Liver (tissue), 9 donors: ENCODE measurements around the gene RAD51B. TPM values are rescaled to one million over a fixed set of nuclear protein-coding genes. Genes with fewer than 3 reads are reported as not detected.

Experiments
- DNase-seq: peaks from one replicate; pipeline ENCODE4 v3.0.0-alpha.2; 2017; ENCODE audit warnings: low spot score
- H3K27ac ChIP-seq, 2 donors: one replicate each; pipeline ENCODE4 v1.7.0; 2013; ENCODE audit warnings: inconsistent platforms in 2 of 2, low read length in 2 of 2, control low read depth in 1 of 2, low read depth in 1 of 2, mild to moderate bottlenecking in 1 of 2
- H3K27me3 ChIP-seq, 4 donors: one replicate each; pipeline versions ENCODE4 v1.6.1 to v1.7.0; 2013; ENCODE audit warnings: low read length in 3 of 4, inconsistent platforms in 1 of 4, mild to moderate bottlenecking in 1 of 4, moderate library complexity in 1 of 4; ENCODE audit not compliant: control insufficient read depth in 4 of 4, insufficient read depth in 4 of 4
- H3K36me3 ChIP-seq, 4 donors: one replicate each; pipeline versions ENCODE4 v1.6.1 to v1.7.0; 2013; ENCODE audit warnings: low read length in 3 of 4, mild to moderate bottlenecking in 3 of 4, low read depth in 1 of 4, moderate library complexity in 1 of 4; ENCODE audit not compliant: control insufficient read depth in 4 of 4, insufficient read depth in 3 of 4
- H3K4me1 ChIP-seq, 4 donors: one replicate each; pipeline versions ENCODE4 v1.6.1 to v1.7.0; 2013; ENCODE audit warnings: low read length in 3 of 4, mild to moderate bottlenecking in 3 of 4, moderate library complexity in 1 of 4; ENCODE audit not compliant: control insufficient read depth in 4 of 4, insufficient read depth in 4 of 4
- H3K4me3 ChIP-seq, 3 donors: one replicate each; pipeline versions ENCODE4 v1.6.1 to v1.7.0; 2013; ENCODE audit warnings: low read length in 3 of 3, control low read depth in 1 of 3, low read depth in 1 of 3, mild to moderate bottlenecking in 1 of 3
- H3K9ac ChIP-seq, 2 donors: one replicate each; pipeline ENCODE4 v1.7.0; 2013; ENCODE audit warnings: low read length in 2 of 2, mild to moderate bottlenecking in 2 of 2, moderate library complexity in 2 of 2, control low read depth in 1 of 2, low read depth in 1 of 2
- H3K9me3 ChIP-seq, 4 donors: one replicate each; pipeline versions ENCODE4 v1.6.1 to v1.7.0; 2013; ENCODE audit warnings: low read length in 3 of 4; ENCODE audit not compliant: control insufficient read depth in 4 of 4
- EGR1 ChIP-seq, 2 donors: IDR thresholded peaks; 2 replicates each; pipeline ENCODE4 v1.6.1; 2016 to 2018; ENCODE audit warnings: antibody characterized with exemption in 2 of 2, low read depth in 2 of 2
- FOXA1 ChIP-seq: IDR thresholded peaks from 2 replicates; pipeline ENCODE4 v1.6.1; 2016; ENCODE audit warnings: antibody characterized with exemption
- GABPA ChIP-seq, 2 donors: IDR thresholded peaks in 1 of 2; conservative IDR thresholded peaks in 1 of 2; 2 replicates each; pipeline ENCODE4 v1.6.1; 2016; ENCODE audit warnings: antibody characterized with exemption in 2 of 2, mild to moderate bottlenecking in 1 of 2, moderate library complexity in 1 of 2
- HNF4A ChIP-seq, 2 donors: conservative IDR thresholded peaks; 2 replicates each; pipeline ENCODE4 v1.6.1; 2016; ENCODE audit warnings: antibody characterized with exemption in 2 of 2, mild to moderate bottlenecking in 2 of 2
- HNF4G ChIP-seq: IDR thresholded peaks from 2 replicates; pipeline ENCODE4 v1.6.1; 2016; ENCODE audit warnings: antibody characterized with exemption
- NR2F2 ChIP-seq: IDR thresholded peaks from 2 replicates; pipeline ENCODE4 v1.6.1; 2016; ENCODE audit warnings: antibody characterized with exemption
- SP1 ChIP-seq: IDR thresholded peaks from 2 replicates; pipeline ENCODE4 v1.6.1; 2018; ENCODE audit warnings: antibody characterized with exemption, mild to moderate bottlenecking
- TAF1 ChIP-seq: conservative IDR thresholded peaks from 2 replicates; pipeline ENCODE4 v1.6.1; 2016; ENCODE audit warnings: antibody characterized with exemption, mild to moderate bottlenecking
- YY1 ChIP-seq: IDR thresholded peaks from 2 replicates; pipeline ENCODE4 v1.6.1; 2016; ENCODE audit warnings: antibody characterized with exemption, mild to moderate bottlenecking
- WGBS: extraction: QIAGEN DNeasy Blood & Tissue Kit; methylation state at CpG from one replicate; pipeline ENCODE4 v1.1.7; 2013; 5-methylcytosine and 5-hydroxymethylcytosine counted together
- polyA plus RNA-seq, 2 donors: library from polyadenylated mRNA; stranded (reverse) in 1 of 2; unstranded in 1 of 2; fragments of 200-250 nt in 1 of 2; fragments of >200 nt in 1 of 2; fragmentation: Nextera tagmentation in 1 of 2; extraction: Ambion mirVana in 1 of 2; gene quantifications; one replicate each; pipeline versions ENCODE4 v1.2.1 to v1.2.3, GENCODE V29; 2013 to 2015
- total RNA-seq, 2 donors: library from RNA; depleted of rRNA; stranded (reverse); fragments of >200 nt; gene quantifications; one replicate each; pipeline ENCODE4 v1.2.3, GENCODE V29; 2014
- TF ChIP-seq, protein P1 (sequence below): fragments of 150-350 bp; IDR thresholded peaks from 2 replicates; pipeline ENCODE4 v1.5.1; 2017; ENCODE audit warnings: improper control_type of control experiment, low read depth, low read length; ENCODE audit not compliant: missing input control
- TF ChIP-seq, protein P2 (sequence below): IDR thresholded peaks from 2 replicates; pipeline ENCODE4 v1.6.1; 2016; ENCODE audit warnings: antibody characterized with exemption, mild to moderate bottlenecking
- donor health status: healthy.
- donor health status: healthy.
- donor health status: healthy.
- donor health status: healthy.
- donor health status: healthy.

RAD51B gene
- total and polyA plus RNA-seq, 4 donors: 0.81 to 12.9 (median 2.4) TPM

DNA sequence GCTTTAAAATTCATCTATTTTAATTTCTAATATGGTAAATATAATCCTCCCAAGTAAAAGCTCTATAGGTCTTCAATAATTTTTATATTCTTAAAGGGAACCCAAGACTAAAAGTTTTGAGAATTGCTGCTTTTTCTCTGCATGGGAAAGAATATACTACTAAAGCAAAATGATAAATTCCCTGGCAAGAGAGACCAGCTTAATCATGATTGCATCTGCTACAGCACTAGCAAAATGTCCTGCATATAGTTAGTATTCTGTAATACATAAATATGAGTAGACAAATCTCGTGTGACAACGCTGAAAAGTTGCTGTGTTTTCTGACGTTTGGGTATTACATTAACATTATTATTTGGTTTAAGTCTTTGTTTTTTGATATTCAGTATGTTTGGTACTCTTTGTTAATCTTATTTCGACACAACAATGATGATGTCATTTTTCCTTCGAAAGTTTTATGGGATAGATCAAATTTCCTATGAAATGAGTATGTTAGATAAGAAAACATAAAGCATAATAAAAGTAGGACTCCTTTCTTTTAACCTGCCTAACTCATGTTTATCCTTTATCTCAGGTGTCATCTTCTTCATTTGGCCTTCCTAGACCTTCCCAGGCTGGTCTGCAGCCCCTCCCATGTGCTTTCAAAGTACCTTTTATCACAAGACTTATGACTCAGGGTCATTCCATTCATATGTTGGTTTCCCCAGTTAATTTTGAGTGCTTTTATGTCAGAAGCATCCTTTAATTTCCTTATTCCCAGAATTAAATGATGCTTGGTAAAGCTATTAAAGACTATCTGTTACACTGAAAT is 321.9 kb downstream of the RAD51B start:
- WGBS: 80% methylated on average over 5 of the region's 5 CpGs
- no peak overlapping the region for H3K4me3 ChIP-seq
- H3K36me3 ChIP-seq: no peaks in the 10 kb centered on the region
- H3K9me3 ChIP-seq: no peaks in the 10 kb centered on the region
- no peaks in the 10 kb centered on the region for H3K27me3 ChIP-seq
- H3K9ac ChIP-seq: no peak overlapping the region
- no peak for DNase-seq
- H3K27ac ChIP-seq: no peak overlapping the region
- peaks cover 0 to 8% (median 0%) of the 10 kb centered on the region in 4 donors for H3K4me1 ChIP-seq
- TF ChIP-seq FOXA1 (no peak), HNF4G (no peak), TAF1 (no peak)
- TF ChIP-seq, protein P1, sequence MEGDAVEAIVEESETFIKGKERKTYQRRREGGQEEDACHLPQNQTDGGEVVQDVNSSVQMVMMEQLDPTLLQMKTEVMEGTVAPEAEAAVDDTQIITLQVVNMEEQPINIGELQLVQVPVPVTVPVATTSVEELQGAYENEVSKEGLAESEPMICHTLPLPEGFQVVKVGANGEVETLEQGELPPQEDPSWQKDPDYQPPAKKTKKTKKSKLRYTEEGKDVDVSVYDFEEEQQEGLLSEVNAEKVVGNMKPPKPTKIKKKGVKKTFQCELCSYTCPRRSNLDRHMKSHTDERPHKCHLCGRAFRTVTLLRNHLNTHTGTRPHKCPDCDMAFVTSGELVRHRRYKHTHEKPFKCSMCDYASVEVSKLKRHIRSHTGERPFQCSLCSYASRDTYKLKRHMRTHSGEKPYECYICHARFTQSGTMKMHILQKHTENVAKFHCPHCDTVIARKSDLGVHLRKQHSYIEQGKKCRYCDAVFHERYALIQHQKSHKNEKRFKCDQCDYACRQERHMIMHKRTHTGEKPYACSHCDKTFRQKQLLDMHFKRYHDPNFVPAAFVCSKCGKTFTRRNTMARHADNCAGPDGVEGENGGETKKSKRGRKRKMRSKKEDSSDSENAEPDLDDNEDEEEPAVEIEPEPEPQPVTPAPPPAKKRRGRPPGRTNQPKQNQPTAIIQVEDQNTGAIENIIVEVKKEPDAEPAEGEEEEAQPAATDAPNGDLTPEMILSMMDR: no peak

DNA sequence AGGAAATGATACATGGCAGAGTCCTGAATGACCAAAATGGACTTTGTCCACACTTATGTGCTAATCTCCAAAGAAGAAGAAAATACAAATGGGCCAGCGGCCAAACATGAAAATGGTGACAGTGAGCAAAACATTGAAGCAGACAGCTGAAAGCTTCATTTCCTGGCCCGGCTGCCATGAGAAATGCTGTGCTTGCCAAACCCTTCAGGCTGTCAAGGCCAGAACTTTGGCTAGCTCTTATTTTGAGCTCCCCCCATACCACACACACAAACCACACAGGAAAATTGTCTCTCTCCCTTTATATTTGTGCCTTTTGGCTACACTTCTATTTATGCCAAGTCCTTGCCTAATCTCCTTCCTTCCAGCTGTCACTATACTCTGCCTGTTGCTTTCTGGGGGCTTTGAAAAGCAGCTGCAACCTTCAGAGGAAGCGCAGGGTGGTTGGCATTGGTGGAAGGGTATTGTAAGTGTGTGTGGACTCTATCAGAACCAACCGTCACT is 323.8 kb downstream of the RAD51B start:
- DNase-seq: no peak

DNA sequence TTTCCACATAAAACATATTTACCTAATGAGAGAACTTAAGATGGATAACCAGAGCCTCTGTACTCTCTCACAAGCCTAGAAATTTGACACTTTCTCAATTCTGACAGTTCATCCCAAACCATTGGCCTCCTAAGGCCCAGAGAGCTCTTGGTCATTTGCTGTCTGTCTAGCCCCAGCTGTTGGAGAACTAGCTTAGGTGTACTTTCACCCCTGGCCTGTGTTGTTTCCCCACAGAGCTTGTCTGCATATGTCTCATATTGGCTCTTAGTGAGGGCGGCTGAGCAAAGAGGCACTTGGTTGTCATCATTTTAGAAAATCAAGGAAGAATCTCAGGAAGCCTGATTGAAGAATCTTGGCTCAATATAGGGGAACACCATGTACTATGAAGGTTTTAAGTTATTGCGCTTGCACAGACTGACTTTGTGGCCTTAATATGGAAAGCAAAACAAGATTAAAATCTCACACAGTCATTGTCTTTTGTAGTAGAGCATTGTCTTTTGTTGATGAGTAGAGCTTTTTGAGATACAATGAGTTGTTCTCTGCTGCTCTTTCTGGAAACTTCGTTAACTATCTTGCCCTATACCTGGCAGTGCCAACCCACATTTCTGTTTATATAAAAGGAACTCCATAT is 324.6 kb downstream of the RAD51B start:
- Histone ChIP-seq H3K9ac (no peak overlapping the region), H3K36me3 (no peaks in the 10 kb centered on the region), H3K4me3 (no peak overlapping the region), H3K9me3 (peaks cover 0 to 5% (median 0%) of the 10 kb centered on the region in 4 donors), H3K27ac (peak overlapping the region in 1 of 2 donors; percentile 11), H3K4me1 (peaks cover 0 to 8% (median 0%) of the 10 kb centered on the region in 4 donors), H3K27me3 (no peaks in the 10 kb centered on the region)
- peak in 1 of 2 donors; percentile 24 for TF ChIP-seq HNF4A (conservative IDR thresholded peaks at IDR 0.05)
- TF ChIP-seq, protein P2, sequence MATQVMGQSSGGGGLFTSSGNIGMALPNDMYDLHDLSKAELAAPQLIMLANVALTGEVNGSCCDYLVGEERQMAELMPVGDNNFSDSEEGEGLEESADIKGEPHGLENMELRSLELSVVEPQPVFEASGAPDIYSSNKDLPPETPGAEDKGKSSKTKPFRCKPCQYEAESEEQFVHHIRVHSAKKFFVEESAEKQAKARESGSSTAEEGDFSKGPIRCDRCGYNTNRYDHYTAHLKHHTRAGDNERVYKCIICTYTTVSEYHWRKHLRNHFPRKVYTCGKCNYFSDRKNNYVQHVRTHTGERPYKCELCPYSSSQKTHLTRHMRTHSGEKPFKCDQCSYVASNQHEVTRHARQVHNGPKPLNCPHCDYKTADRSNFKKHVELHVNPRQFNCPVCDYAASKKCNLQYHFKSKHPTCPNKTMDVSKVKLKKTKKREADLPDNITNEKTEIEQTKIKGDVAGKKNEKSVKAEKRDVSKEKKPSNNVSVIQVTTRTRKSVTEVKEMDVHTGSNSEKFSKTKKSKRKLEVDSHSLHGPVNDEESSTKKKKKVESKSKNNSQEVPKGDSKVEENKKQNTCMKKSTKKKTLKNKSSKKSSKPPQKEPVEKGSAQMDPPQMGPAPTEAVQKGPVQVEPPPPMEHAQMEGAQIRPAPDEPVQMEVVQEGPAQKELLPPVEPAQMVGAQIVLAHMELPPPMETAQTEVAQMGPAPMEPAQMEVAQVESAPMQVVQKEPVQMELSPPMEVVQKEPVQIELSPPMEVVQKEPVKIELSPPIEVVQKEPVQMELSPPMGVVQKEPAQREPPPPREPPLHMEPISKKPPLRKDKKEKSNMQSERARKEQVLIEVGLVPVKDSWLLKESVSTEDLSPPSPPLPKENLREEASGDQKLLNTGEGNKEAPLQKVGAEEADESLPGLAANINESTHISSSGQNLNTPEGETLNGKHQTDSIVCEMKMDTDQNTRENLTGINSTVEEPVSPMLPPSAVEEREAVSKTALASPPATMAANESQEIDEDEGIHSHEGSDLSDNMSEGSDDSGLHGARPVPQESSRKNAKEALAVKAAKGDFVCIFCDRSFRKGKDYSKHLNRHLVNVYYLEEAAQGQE: no peak
- no peak for TF ChIP-seq GABPA (IDR thresholded peaks at IDR 0.05 in 1 of 2, conservative IDR thresholded peaks at IDR 0.05 in 1 of 2)
- peak; percentile 5 for TF ChIP-seq SP1
- no peak for TF ChIP-seq FOXA1
- TF ChIP-seq NR2F2: peak; percentile 2
- no peak for TF ChIP-seq EGR1 (IDR thresholded peaks at IDR 0.05; ENCODE audit: low read depth in 2 of 2)
- no peak for DNase-seq
- 91% methylated on average over 3 of the region's 3 CpGs for WGBS

More for the DNA sequence above, 323.8 kb downstream of the RAD51B start:
- Histone ChIP-seq H3K36me3 (no peaks in the 10 kb centered on the region), H3K9ac (no peak overlapping the region), H3K4me1 (peaks cover 0 to 8% (median 0%) of the 10 kb centered on the region in 4 donors), H3K27me3 (no peaks in the 10 kb centered on the region), H3K27ac (peak overlapping the region; percentile 3 to 17), H3K9me3 (peaks cover 0 to 3% (median 0%) of the 10 kb centered on the region in 4 donors), H3K4me3 (no peak overlapping the region)
- WGBS: 66% methylated on average over 4 of the region's 4 CpGs
- no peak for TF ChIP-seq TAF1
- TF ChIP-seq YY1: peak; percentile 14
- peak; percentile 1 for TF ChIP-seq NR2F2
- no peak for TF ChIP-seq FOXA1
- TF ChIP-seq HNF4A (conservative IDR thresholded peaks at IDR 0.05): peak in 1 of 2 donors; percentile 26
